NCI-H2107 treated with DMSO at 0.1 percent for 48 hours (cell line): ENCODE results near the gene PANK2.
"Not testable (repeated sequence)": the region's sequence is repeated elsewhere in the genome, so short reads cannot be mapped to it uniquely, and the experiment has no call there.

Experiments
- DNase-seq: peaks from one replicate; lab custom pipeline; 2025; ENCODE audit not compliant: unreplicated experiment; lab: John Stamatoyannopoulos, UW

Gene PANK2

DNA sequence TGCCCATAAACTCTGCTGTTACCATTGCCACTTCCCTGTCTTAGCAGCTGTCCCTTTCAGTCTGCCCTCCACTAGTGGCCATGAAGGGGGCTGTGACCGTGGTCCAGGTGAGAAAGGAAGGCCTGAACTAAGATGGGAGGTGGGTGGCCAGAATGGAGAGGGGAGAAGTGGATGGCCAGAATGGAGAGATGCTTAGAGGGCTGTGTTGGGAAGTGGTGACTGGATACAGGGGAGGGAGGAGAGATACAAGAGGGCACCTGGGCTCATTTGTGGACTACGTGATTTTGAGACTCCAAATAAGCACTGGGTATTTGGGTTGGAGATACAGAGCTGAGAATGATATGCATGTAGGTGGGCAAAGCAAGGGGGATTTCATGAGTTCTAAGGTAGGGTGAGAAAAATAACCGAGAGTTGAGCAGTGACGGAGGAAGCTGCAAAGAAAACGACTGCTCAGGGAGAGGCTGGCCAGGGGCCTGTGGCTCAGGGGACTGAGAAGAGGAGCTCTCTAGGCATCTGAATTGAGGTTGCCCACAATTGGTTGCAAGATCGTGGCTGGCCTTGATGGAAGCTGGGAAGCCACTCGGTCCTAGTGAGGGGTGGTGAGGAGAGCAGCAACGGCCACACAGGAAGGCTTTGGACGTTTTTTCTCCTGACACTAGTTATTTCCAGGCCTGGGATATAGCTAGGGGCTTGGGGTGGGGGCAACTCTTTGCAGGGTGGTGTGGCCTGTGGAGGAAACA is 36.9 kb downstream of the PANK2 start:
- no peak for DNase-seq

GRCh38 chr20:3927486-3928291 is 38.5 kb downstream of the PANK2 start:
- peak; percentile 23 for DNase-seq

DNA sequence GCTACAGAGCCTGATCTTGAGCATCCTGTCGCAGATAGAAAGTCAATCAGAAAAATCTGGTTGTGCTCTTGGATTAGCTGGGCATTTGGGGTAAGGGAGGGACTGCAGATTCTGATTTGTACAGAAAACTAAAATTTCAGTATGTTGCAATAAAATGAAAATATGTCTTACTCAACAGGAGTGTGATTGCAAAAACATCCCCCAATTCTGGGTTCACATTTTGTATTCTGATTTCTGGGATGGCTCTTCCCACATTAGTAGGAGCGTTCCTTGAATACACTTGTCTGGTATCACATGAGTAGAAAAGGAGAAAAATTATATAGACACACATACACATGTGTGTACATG is 40.5 kb downstream of the PANK2 start:
- no peak for DNase-seq

GRCh38 chr20:3930265-3931206 is 41.3 kb downstream of the PANK2 start:
- no peak for DNase-seq

- DNase-seq = no peak
Measured at GRCh38 chr20:3931664-3932063, 42.5 kb downstream of the PANK2 start.

- DNase-seq = no peak
Measured at GRCh38 chr20:3932277-3932676, 43.1 kb downstream of the PANK2 start.

DNA sequence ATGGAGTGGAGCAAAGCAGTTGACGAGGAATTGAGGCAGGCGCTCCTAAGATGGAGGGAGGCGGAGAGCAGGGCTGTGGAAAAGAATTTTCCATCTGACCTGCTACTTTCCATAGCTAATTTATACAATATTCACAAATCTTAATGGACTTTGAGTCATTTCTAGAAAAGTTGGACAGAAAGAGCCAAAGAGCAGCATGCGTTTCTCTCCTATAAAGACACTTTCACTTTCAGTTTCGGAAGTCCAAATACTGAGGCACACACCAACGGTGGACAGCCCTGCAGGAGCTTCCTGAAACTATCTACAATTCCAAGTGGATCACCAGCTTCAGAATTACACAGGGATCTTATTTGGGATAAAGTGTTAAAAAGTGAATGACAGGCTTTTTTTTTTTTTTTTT is 43.5 kb downstream of the PANK2 start:
- DNase-seq = no peak

- no peak for DNase-seq
Measured at GRCh38 chr20:3933218-3933617, 44.0 kb downstream of the PANK2 start.

DNA sequence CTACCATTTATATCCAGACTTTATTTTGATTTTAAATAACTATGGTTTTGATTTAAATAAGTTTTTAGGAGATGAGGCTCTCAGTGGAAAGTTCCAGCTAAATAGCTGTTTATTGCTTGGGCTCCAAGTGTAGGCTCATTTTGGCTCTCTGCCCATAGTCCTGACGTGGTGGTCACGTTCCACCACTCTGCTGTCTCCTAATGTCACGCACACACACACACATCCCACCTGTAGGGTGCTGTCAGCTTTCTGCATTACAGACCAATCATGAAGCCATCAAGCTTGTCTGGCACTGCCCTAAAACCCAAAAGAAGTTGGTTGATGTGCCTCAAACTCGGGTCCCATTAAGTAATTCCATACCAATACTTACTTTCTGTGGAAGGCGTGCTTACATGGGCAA is 45.4 kb downstream of the PANK2 start:
- no peak for DNase-seq

GRCh38 chr20:3935295-3935955 is 46.2 kb downstream of the PANK2 start:
- DNase-seq = no peak

GRCh38 chr20:3935956-3936340 is 46.8 kb downstream of the PANK2 start:
- no peak for DNase-seq

DNA sequence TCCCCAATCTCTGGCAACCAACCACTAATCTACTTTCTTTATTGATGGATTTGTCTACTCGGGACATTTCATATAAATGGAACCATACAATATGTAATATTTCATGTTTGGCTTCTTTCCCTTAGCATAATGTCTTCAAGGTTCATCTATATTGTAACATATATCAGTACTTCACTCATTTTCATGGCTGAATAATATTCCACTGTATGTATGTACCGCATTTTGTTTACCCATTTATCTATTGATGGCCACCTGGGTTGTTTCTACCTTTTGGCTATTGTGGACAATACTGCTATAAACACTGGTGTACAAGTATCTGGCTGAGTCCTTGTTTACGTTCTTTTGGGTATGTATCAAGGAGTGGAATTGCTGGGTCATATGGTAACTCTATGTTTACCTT is 48.4 kb downstream of the PANK2 start:
- no peak for DNase-seq

DNA sequence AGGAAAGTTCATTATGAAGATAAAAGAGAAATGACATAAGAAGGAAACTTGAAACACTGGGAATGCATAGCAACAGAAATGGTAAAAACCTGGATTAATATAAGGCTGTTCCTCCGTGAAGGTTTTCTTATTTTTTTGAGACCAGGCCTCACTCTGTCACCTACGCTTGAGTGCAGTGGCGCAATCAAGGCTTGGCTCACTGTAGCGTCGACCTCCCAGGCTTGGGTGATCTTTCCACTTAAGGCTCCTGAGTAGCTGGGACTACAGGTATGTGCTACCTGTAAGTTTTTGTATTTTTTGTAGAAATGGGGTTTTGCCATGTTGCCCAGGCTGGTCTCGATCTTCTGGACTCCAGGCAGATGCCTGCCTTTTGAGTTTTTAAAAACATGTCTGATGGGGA is 51.7 kb downstream of the PANK2 start:
- DNase-seq = no peak

- DNase-seq = not testable (repeated sequence)
Measured at GRCh38 chr20:3946666-3947065, 57.5 kb downstream of the PANK2 start.

- DNase-seq = no peak
Measured at GRCh38 chr20:3964719-3965118, 75.5 kb downstream of the PANK2 start.

GRCh38 chr20:3966571-3966970 is 77.4 kb downstream of the PANK2 start:
- no peak for DNase-seq

DNA sequence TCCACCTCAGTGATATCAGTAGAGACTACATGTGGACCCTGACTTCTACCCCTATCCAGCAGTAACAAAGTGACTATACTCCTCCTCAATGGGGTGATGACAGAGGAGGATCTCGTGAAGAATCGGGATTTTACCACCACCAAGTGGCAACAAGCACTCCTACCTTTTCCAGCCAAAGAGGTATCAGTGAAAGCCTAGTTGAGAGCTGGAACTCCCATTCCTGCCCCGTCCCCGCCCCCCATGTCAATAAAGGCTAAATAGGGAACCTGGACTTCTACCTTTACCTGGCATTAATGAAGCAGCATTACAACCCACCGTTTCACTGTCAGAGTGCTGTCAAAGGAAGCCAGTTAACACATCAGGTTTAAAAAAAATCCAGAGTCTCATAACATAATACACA is 80.8 kb downstream of the PANK2 start:
- no peak for DNase-seq

GRCh38 chr20:3971145-3971544 is 82.0 kb downstream of the PANK2 start:
- no peak for DNase-seq

GRCh38 chr20:3972161-3972560 is 83.0 kb downstream of the PANK2 start:
- DNase-seq = no peak

DNA sequence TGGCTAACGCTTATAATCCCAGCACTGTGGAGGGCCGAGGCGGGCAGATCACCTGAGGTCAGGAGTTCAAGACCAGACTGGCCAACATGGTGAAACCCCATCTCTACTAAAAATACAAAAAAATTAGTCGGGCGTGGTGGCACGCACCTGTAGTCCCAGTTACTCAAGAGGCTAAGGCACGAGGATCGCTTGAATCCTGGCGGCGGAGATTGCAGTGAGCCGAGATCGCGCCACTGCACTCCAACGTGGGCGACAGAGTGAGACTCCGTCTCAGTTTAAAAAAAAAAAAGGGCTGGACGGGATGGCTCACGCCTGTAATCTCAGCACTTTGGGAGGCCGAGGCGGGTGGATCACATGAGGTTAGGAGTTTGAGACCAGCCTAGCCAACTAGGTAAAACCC is 83.4 kb downstream of the PANK2 start:
- DNase-seq = not testable (repeated sequence)

DNA sequence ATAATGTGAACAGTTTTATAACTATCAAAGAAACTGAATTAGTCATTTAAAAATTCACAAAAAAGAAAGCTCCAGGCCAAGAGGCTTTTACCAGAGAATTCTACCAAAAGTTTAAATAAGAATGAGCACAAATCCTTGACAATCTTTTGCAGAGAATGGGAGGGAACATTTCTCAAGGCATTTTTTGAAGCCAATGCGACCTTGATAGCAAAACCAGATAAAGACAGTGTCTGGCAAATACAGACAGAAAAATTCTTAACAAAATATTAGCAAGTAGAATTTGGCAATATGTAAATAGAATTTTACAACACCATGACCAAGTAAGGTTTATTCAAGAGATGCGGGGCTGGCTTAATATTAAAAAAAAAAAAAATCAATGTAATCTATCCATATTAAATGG is 84.5 kb downstream of the PANK2 start:
- DNase-seq = no peak
